Gastrocnemius medialis (tissue), 4 donors: Measurements from ENCODE around the gene PGA4. TPM values are rescaled to one million over a fixed set of nuclear protein-coding genes. Genes with fewer than 3 reads are reported as not detected.
"Not testable (repeated sequence)": the region's sequence is repeated elsewhere in the genome, so short reads cannot be mapped to it uniquely, and the experiment has no call there.

Source experiments
- ATAC-seq, 2 donors: fragments of 150-250 bp; one replicate each; pipeline ENCODE4 v1.9.1; 2016
- DNase-seq, 2 donors: peaks; one replicate each; pipeline ENCODE4 v3.0.0-alpha.2; 2019
- H3K27ac ChIP-seq, 4 donors: fragments of 200-600 bp; sonication (generic); 1 replicate in 1 of 4; 2 replicates in 3 of 4; pipeline ENCODE4 v1.5.1; 2016 to 2018; ENCODE audit warnings: mild to moderate bottlenecking in 2 of 4, moderate library complexity in 1 of 4
- H3K27me3 ChIP-seq, 3 donors: fragments of 200-600 bp; sonication (generic) in 2 of 3; 1 replicate in 1 of 3; 2 replicates in 2 of 3; pipeline versions ENCODE4 v1.5.1 to v1.6.0; 2016 to 2019; ENCODE audit warnings: mild to moderate bottlenecking in 1 of 3, moderate library complexity in 1 of 3
- H3K36me3 ChIP-seq, 2 donors: fragments of 200-600 bp; sonication (generic) in 1 of 2; one replicate each; pipeline ENCODE4 v1.5.1; 2017 to 2018
- H3K4me1 ChIP-seq, 2 donors: fragments of 200-600 bp; sonication (generic) in 1 of 2; one replicate each; pipeline ENCODE4 v1.5.1; 2016 to 2017; ENCODE audit warnings: mild to moderate bottlenecking in 2 of 2
- H3K4me3 ChIP-seq, 4 donors: fragments of 200-600 bp; sonication (generic) in 3 of 4; 1 replicate in 1 of 4; 2 replicates in 3 of 4; pipeline ENCODE4 v1.5.1; 2016 to 2019; ENCODE audit warnings: mild to moderate bottlenecking in 2 of 4
- H3K9me3 ChIP-seq, 3 donors: fragments of 200-600 bp; sonication (generic) in 2 of 3; 1 replicate in 1 of 3; 2 replicates in 2 of 3; pipeline ENCODE4 v1.5.1; 2016 to 2019
- CTCF ChIP-seq, 5 experiments: fragments of 450-650 bp in 3 of 5; fragments of 200-600 bp in 2 of 5; sonication (generic) in 2 of 5; IDR thresholded peaks in 4 of 5; conservative IDR thresholded peaks in 1 of 5; 1 replicate in 4 of 5; 2 replicates in 1 of 5; pipeline ENCODE4 v1.5.1; 2016 to 2019; ENCODE audit warnings: antibody characterized with exemption in 5 of 5, mild to moderate bottlenecking in 3 of 5, moderate library complexity in 3 of 5
- POLR2A ChIP-seq, 2 donors: fragments of 450-650 bp; IDR thresholded peaks; one replicate each; pipeline ENCODE4 v1.6.1; 2017; ENCODE audit warnings: antibody characterized with exemption in 2 of 2, mild to moderate bottlenecking in 2 of 2, moderate library complexity in 2 of 2
- in situ Hi-C, 4 donors: fragments of 200-750 bp; cut with MboI; loops; one replicate each; pipeline versions ENCODE4 v1.15.0 to v1.8.0; 2017; ENCODE audit warnings: low sequenced_read_pairs in 4 of 4
- intact Hi-C: fragments of 100-400 bp; cut with DNase I; formaldehyde crosslinking; loops from one replicate; pipeline ENCODE4 v1.15.1; 2023; ENCODE audit warnings: low total_unique reads
- total RNA-seq, 4 donors: library from RNA; depleted of rRNA; stranded (reverse); fragments of >200 nt; gene quantifications; one replicate each; pipeline versions ENCODE4 v1.1.0 to v1.2.3, GENCODE V29; 2016

Gene PGA4
- total RNA-seq = 1 to 10 TPM in 2 of 4 donors, not detected in 2; 1.6 to 1.9 TPM

- H3K36me3 ChIP-seq, H3K9me3 ChIP-seq, intact Hi-C loops, H3K4me1 ChIP-seq, ATAC-seq, DNase-seq, H3K27me3 ChIP-seq, H3K4me3 ChIP-seq, in situ Hi-C loops, H3K27ac ChIP-seq: not testable (repeated sequence)
Measured at GRCh38 chr11:61222047-61222446, at the start of gene PGA4. Gene PGA4, plus strand, starts transcription at chr11:61222347. Its CDS starts 54 bp downstream, at chr11:61222401.

GRCh38 chr11:61172356-61172755 is 49.8 kb upstream of the PGA4 start:
- intact Hi-C loops = no loop called here
- DNase-seq (no peak), ATAC-seq (no peak)
- H3K27me3 ChIP-seq = peaks cover 0 to 2% (median 0%) of the 10 kb centered on the region in 3 donors
- TF ChIP-seq CTCF (IDR thresholded peaks at IDR 0.05 in 4 of 5, conservative IDR thresholded peaks at IDR 0.05 in 1 of 5) (no peak), POLR2A (IDR thresholded peaks at IDR 0.05) (no peak)
- no peaks in the 10 kb centered on the region for H3K4me1 ChIP-seq
- H3K9me3 ChIP-seq = no peaks in the 10 kb centered on the region
- in situ Hi-C loops = loop anchor here in 1 of 4 donors (25.0 kb wide), 1 partner anchor 260 kb away; the partner anchor contains the start of genes PRPF19, TMEM109 and TMEM132A
- H3K36me3 ChIP-seq = no peaks in the 10 kb centered on the region
- H3K27ac ChIP-seq = no peak overlapping the region
- H3K4me3 ChIP-seq = no peak overlapping the region

GRCh38 chr11:61172888-61173287 is 49.3 kb upstream of the PGA4 start:
- no peaks in the 10 kb centered on the region for H3K36me3 ChIP-seq
- H3K27me3 ChIP-seq = peaks cover 0 to 2% (median 0%) of the 10 kb centered on the region in 3 donors
- intact Hi-C loops = no loop called here
- H3K27ac ChIP-seq = no peak overlapping the region
- in situ Hi-C loops = loop anchor here in 1 of 4 donors (25.0 kb wide), 1 partner anchor 261 kb away; the partner anchor contains the start of genes PRPF19, TMEM109 and TMEM132A
- DNase-seq (no peak), ATAC-seq (no peak)
- H3K4me1 ChIP-seq = no peaks in the 10 kb centered on the region
- no peak overlapping the region for H3K4me3 ChIP-seq
- no peaks in the 10 kb centered on the region for H3K9me3 ChIP-seq
- TF ChIP-seq CTCF (IDR thresholded peaks at IDR 0.05 in 4 of 5, conservative IDR thresholded peaks at IDR 0.05 in 1 of 5) (no peak), POLR2A (IDR thresholded peaks at IDR 0.05) (no peak)

- intact Hi-C loops = no loop called here
- Histone ChIP-seq H3K9me3 (no peaks in the 10 kb centered on the region), H3K4me1 (no peaks in the 10 kb centered on the region), H3K27me3 (peaks cover 0 to 2% (median 0%) of the 10 kb centered on the region in 3 donors), H3K36me3 (no peaks in the 10 kb centered on the region), H3K27ac (no peak overlapping the region), H3K4me3 (no peak overlapping the region)
- peak in 1 of 2 donors; percentile 26 for ATAC-seq
- TF ChIP-seq CTCF (IDR thresholded peaks at IDR 0.05 in 4 of 5, conservative IDR thresholded peaks at IDR 0.05 in 1 of 5) (no peak), POLR2A (IDR thresholded peaks at IDR 0.05) (no peak)
- in situ Hi-C loops = loop anchor here in 1 of 4 donors (25.0 kb wide), 1 partner anchor 261 kb away; the partner anchor contains the start of genes PRPF19, TMEM109 and TMEM132A
- DNase-seq = no peak
Measured at GRCh38 chr11:61173456-61173855, 48.7 kb upstream of the PGA4 start.

- no peak overlapping the region for H3K4me3 ChIP-seq
- ATAC-seq (no peak), DNase-seq (no peak)
- H3K27me3 ChIP-seq = no peaks in the 10 kb centered on the region
- no peak for TF ChIP-seq CTCF (IDR thresholded peaks at IDR 0.05 in 4 of 5, conservative IDR thresholded peaks at IDR 0.05 in 1 of 5)
- TF ChIP-seq POLR2A (IDR thresholded peaks at IDR 0.05) = no peak
- no peak overlapping the region for H3K27ac ChIP-seq
- no peaks in the 10 kb centered on the region for H3K4me1 ChIP-seq
- intact Hi-C loops (no loop called here), in situ Hi-C loops (loop anchor here in 1 of 4 donors (25.0 kb wide), 1 partner anchor 262 kb away; the partner anchor contains the start of genes PRPF19, TMEM109 and TMEM132A)
- no peaks in the 10 kb centered on the region for H3K9me3 ChIP-seq
- H3K36me3 ChIP-seq = no peaks in the 10 kb centered on the region
Measured at GRCh38 chr11:61174273-61174672, 47.9 kb upstream of the PGA4 start.
